Activated CD8-positive, alpha-beta memory T cell treated with anti-CD3 and anti-CD28 coated beads for 36 hours (primary cell): ENCODE data around the gene MAML3. TPM values are rescaled to one million over a fixed set of nuclear protein-coding genes. Genes with fewer than 3 reads are reported as not detected.

ENCODE experiments used
- CTCF ChIA-PET: fragments of 350-600 bp; sonication (Branson Sonifier 250); formaldehyde crosslinking; loops from one replicate; lab custom pipeline; 2021; ENCODE audit warnings: antibody characterized with exemption; lab: Charles Lee
- POLR2A ChIA-PET: fragments of 350-600 bp; sonication (Branson Sonifier 250); formaldehyde crosslinking; loops from one replicate; lab custom pipeline; 2021; ENCODE audit warnings: antibody characterized with exemption; lab: Charles Lee
- total RNA-seq, 2 experiments: library from RNA; stranded (reverse); gene quantifications; one replicate each; pipeline ENCODE4 v1.2.3, GENCODE V29; 2021

Gene MAML3
- total RNA-seq, 2 experiments from 2014 or later: 0.65 to 0.73 TPM

GRCh38 chr4:140134746-140135425 is 19.1 kb downstream of the MAML3 start:
- POLR2A ChIA-PET: no interaction called here

DNA sequence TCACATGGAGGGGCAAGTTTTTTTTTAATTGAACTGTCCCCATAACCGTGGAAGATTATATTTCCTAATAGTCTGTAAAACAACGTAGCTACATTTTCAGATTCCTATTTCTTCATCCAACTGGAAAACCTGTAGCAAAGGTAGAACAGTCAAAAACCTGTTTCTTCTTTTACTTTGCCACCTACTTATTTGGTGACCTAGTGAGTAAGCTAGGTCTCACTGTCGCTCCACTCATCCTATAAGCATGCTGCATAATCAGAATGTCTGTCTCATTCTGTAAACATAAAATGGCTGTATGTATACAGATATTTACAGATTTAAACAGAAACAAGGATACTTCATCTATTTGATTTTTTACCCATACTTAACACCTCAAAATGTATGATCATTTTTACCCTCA is 20.4 kb downstream of the MAML3 start:
- POLR2A ChIA-PET: no interaction called here
- CTCF ChIA-PET: no interaction called here

More at GRCh38 chr4:140134746-140135425, 19.1 kb downstream of the MAML3 start:
- CTCF ChIA-PET: no interaction called here

GRCh38 chr4:140131675-140132229 is 22.2 kb downstream of the MAML3 start:
- ChIA-PET CTCF (no interaction called here), POLR2A (no interaction called here)

DNA sequence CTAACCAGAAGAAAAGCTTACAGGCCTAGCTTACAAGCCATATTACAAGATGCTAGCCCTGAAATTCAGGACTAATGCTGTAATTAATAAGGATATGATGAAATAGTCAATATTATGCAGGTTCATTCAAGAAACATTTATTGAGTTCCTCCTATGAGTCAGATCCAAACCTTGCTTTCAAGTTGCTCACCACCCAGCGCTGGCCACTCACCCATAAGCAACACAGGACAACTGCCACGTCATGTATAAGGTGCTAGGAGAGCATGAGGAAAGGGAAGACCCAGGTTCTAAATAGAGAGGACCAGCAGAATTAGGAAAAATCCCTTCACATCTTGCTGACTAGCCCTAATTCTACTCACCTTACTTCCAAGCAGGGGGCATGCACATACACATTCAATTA is 23.3 kb downstream of the MAML3 start:
- POLR2A ChIA-PET: no interaction called here
- CTCF ChIA-PET: no interaction called here

- ChIA-PET POLR2A (no interaction called here), CTCF (no interaction called here)
Observed at GRCh38 chr4:140127422-140127821, 26.6 kb downstream of the MAML3 start.

DNA sequence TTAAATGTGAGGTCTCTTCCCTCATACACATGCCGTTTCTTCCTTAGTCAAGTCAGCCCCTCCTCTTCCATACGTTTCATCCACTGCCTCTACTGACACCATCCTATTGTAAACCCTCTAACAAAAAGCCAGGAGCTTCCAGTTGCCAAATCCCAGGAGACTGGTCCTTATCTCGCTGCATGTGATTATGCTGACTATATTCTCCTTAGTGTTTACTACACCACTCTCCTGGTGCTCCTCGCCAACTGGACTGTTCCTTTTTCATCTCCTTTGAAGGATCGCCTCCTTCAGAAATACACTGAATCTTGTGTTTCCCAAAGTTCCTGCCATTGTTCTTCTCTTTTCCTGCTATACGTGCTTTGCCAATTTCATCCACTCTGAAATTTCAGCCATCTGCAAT is 27.7 kb downstream of the MAML3 start:
- CTCF ChIA-PET: no interaction called here
- POLR2A ChIA-PET: no interaction called here

GRCh38 chr4:140125374-140125773 is 28.6 kb downstream of the MAML3 start:
- CTCF ChIA-PET: no interaction called here

DNA sequence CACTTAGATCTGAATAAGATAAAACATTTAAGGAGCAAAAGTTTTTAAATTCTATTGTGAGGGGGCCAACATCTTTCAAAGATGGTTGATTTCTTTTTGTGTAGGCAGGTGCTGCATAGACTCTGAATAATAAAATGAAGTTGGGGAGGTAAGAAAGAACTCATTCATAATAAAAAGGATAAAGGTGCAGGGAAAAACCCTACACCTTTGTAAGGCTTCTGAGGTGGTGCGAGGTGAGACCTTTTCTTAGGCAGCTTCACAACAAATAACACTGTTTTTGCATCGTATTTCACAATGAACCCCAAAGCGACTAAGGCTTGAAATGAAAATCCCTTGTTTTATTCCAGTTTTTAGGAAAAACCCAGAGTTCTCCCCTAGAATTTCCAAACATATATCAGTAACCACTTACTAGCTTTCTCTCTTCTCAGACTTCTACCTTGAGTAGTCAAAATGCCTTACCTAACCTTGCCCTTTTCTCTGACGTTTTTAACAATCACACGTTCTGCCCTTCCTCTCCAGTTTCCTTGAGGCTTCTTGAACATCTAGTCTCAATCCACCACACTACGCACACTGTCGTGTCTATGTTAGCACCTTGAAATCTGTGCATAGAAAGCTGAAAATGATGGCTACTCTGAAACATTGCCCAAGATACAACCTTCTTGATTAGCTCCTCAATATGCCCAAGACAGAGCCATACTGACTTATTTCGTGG is 30.2 kb downstream of the MAML3 start:
- ChIA-PET POLR2A (no interaction called here), CTCF (no interaction called here)

More at GRCh38 chr4:140125374-140125773, 28.6 kb downstream of the MAML3 start:
- POLR2A ChIA-PET: no interaction called here

DNA sequence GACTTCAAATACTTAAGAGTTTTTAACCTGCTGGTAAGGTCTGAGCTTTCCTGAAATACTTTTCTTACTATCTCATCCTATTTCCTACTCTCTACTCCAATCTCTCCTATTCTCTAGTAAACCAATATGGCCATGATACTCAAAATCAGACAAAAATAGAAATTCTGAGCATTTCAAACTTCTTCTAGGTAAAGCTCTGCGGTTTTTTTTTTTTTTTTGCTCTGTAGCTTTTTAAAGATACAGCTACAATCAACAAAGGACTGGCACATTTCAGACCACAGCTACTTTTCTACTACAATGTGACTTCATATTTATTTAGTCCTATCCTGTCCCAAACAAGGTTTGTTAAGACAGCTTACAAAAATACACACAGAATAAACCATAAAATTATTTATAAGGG is 31.1 kb downstream of the MAML3 start:
- ChIA-PET CTCF (no interaction called here), POLR2A (no interaction called here)

DNA sequence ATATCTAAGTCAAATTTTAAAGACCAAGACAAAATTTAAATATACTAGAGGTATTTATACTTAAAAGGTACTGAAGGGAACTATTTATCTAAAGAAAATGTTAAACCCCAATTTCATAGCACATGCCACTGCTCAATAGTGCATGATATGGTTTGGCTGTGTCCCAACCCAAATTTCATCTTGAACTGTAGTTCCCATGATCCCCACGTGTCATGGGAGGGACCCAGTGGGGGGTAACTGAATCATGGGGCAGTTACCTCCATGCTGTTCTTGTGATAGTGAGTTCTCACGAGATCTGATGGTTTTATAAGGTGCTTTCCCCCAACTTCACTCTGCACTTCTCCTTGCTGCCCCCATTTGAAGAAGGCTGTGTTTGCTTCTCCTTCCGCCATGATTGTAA is 32.3 kb downstream of the MAML3 start:
- ChIA-PET POLR2A (no interaction called here), CTCF (no interaction called here)

- ChIA-PET POLR2A (no interaction called here), CTCF (no interaction called here)
Observed at GRCh38 chr4:140118931-140119640, 34.9 kb downstream of the MAML3 start.

GRCh38 chr4:140117947-140118346 is 36.0 kb downstream of the MAML3 start:
- ChIA-PET POLR2A (no interaction called here), CTCF (no interaction called here)

DNA sequence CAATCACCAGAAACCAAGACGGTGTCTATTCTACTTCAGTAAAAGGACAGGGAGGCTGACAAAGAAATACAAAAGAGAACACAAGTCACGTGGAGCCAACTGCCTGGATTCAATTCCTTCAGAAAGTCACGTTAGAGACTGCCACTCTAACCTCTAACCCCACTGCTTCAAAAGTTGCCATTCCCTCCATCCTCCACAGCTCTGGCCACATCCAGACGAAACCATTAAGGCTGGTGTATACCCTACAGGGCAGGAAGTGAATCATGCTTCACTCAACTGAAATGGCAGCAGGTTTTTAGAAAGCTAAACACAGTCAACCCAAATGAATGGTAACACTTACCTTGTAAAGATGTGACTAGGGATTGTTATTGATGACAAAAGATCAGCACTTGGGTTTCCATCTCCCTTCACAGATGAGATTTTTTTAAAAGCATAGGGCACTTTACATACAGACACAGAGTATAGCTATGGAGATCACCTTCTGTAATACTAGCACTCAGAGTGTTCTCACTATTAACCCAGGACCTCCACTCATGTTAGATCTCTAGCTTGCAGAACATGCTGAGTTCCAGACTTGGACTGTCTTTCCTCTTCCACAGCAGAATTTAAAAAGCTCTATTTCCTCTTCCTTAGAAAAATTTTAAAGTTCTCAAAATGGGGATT is 37.4 kb downstream of the MAML3 start:
- POLR2A ChIA-PET: interaction anchor here (0.9 to 1.0 kb wide), 2 partner anchors 11 to 21 kb away, joined by 3 read pairs; no protein-coding TSS in a partner anchor
- CTCF ChIA-PET: interaction anchor here (1.4 kb wide), 1 partner anchor 13 kb away, joined by 3 read pairs; no protein-coding TSS in a partner anchor

DNA sequence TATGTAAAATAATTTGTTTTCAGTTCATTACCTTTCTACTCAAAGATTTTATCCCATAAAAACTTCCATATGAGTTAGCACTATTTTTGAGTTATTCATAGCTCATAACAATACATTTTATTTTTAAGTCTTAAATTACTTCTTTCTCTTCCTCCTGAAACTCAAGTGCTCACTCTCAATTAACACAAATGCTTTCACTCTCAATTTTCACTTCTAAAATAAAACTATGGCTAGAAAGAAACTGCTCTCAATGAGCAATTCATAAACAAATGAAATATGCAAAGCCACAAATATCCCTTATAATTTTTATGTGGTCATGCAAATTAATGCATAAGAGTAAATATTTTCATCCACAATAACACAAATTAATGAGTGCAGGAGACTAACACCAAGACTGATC is 38.8 kb downstream of the MAML3 start:
- ChIA-PET POLR2A (no interaction called here), CTCF (no interaction called here)

DNA sequence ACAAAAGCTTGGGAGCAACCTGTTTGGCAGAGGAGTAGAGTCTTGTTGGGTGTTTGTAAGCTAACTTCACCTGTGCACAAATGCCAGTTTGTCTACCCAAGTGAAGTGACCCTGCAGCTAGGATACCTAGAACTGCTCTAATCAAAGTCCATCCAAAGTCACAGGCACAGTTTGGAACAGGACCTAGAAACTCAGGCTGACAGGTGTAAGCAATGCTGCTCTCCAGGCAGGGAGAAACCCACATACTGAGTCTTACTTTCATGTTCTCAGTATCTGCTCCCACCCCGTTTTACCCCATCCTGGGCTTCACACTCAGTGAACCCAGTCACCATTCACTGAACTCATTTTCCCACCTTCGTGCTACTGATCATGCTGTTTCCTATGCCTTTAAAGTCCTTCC is 40.3 kb downstream of the MAML3 start:
- ChIA-PET POLR2A (no interaction called here), CTCF (no interaction called here)

DNA sequence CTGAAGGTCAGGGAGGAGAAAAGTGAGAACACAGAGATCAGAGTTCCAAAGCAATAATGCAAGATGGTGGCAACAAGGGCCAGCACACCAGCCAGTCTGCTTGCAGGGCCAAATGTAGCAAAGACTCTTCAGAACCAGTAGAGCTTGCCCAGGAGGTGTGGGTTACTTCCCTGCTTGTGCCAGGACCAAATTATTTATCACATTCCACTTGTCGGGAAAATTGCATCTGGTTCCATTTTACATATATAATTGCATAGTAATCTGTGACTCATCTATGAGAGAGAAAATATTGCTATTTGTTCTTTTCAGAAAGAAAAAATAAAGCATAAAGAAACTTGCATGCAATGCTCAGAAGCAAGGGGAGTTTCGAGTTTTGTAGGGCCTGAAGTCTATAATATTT is 41.4 kb downstream of the MAML3 start:
- CTCF ChIA-PET: no interaction called here
- POLR2A ChIA-PET: no interaction called here

DNA sequence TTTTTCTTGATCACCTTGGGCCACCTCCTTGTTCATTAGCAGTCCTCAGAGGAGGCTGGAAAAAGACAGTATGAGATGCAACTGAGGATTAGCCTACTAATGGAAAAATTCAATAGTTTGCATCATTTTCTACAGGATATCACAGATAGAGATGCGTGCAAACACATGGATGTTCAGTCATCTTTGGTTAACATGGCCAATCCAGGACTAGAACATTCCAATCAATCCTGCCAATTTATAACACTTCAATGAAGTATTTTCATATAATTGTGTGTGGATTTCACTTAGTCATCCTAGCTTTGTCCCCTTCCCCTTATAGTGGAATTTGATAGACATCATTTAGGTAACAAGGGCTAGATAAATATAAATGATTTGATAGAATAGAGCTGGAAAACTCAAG is 42.7 kb downstream of the MAML3 start:
- ChIA-PET POLR2A (no interaction called here), CTCF (no interaction called here)

GRCh38 chr4:140110542-140111215 is 43.3 kb downstream of the MAML3 start:
- POLR2A ChIA-PET: no interaction called here
- CTCF ChIA-PET: no interaction called here

GRCh38 chr4:140109737-140110136 is 44.2 kb downstream of the MAML3 start:
- CTCF ChIA-PET: no interaction called here

More at GRCh38 chr4:140109737-140110136, 44.2 kb downstream of the MAML3 start:
- POLR2A ChIA-PET: no interaction called here
